MCF 10A (cell line): Measurements from ENCODE around the gene UBIAD1. TPM values are rescaled to one million over a fixed set of nuclear protein-coding genes. Genes with fewer than 3 reads are reported as not detected.
"Not testable (repeated sequence)": the region's sequence is repeated elsewhere in the genome, so short reads cannot be mapped to it uniquely, and the experiment has no call there.

ENCODE experiments used
- BruUV-seq: library from RNA; stranded (reverse); fragments of 400-500 nt; replicated peaks from 2 replicates; lab custom pipeline; 2021; lab: Mats Ljungman, UMichigan
- CTCF ChIA-PET: fragments of 300-600 bp; sonication (Branson Sonifier 250); formaldehyde crosslinking; extraction: SDS; loops from one replicate; lab custom pipeline; 2021; ENCODE audit warnings: antibody characterized with exemption, inconsistent platforms; lab: Yijun Ruan, JAX
- POLR2A ChIA-PET: fragments of 300-600, 350-650 bp; sonication (Branson Sonifier 250); formaldehyde crosslinking; extraction: SDS; loops from one replicate; lab custom pipeline; 2020; ENCODE audit warnings: antibody characterized with exemption, inconsistent platforms; lab: Yijun Ruan, JAX
- DNase-seq: peaks from one replicate; pipeline ENCODE4 v3.0.0-alpha.2; 2018; ENCODE audit not compliant: unreplicated experiment
- H3K27ac Mint-ChIP-seq: one replicate; pipeline ENCODE4 v1.8.0; 2022; ENCODE audit warnings: mild to moderate bottlenecking, low read depth, mixed read lengths; ENCODE audit not compliant: unreplicated experiment
- H3K27me3 Mint-ChIP-seq: one replicate; pipeline ENCODE4 v1.8.0; 2022; ENCODE audit warnings: mixed read lengths; ENCODE audit not compliant: insufficient read depth, unreplicated experiment
- H3K36me3 Mint-ChIP-seq: one replicate; pipeline ENCODE4 v1.8.0; 2022; ENCODE audit warnings: mild to moderate bottlenecking, moderate library complexity, mixed read lengths; ENCODE audit not compliant: insufficient read depth, unreplicated experiment
- H3K4me1 Mint-ChIP-seq: one replicate; pipeline ENCODE4 v1.8.0; 2022; ENCODE audit warnings: mixed read lengths; ENCODE audit not compliant: insufficient read depth, unreplicated experiment
- H3K4me3 Mint-ChIP-seq: one replicate; pipeline ENCODE4 v1.8.0; 2022; ENCODE audit warnings: mild to moderate bottlenecking, moderate library complexity, mixed read lengths; ENCODE audit not compliant: unreplicated experiment
- H3K9me3 Mint-ChIP-seq: one replicate; pipeline ENCODE4 v1.8.0; 2022; ENCODE audit warnings: mixed read lengths; ENCODE audit not compliant: unreplicated experiment
- intact Hi-C: fragments of 100-400 bp; cut with micrococcal nuclease; formaldehyde crosslinking; loops from 2 replicates; pipeline ENCODE4 v1.14.1; 2022
- total RNA-seq: library from RNA; stranded (reverse); gene quantifications from 2 replicates; pipeline ENCODE4 v1.2.3, GENCODE V29; 2022
- TF ChIP-seq, protein P1 (sequence below): fragments of 200-600 bp; IDR thresholded peaks from one replicate; pipeline ENCODE4 v1.8.0; 2022; ENCODE audit warnings: antibody characterized with exemption, mild to moderate bottlenecking; ENCODE audit not compliant: unreplicated experiment

UBIAD1 gene
- total RNA-seq, 1 experiment from 2014 or later, result 23.2 TPM

DNA sequence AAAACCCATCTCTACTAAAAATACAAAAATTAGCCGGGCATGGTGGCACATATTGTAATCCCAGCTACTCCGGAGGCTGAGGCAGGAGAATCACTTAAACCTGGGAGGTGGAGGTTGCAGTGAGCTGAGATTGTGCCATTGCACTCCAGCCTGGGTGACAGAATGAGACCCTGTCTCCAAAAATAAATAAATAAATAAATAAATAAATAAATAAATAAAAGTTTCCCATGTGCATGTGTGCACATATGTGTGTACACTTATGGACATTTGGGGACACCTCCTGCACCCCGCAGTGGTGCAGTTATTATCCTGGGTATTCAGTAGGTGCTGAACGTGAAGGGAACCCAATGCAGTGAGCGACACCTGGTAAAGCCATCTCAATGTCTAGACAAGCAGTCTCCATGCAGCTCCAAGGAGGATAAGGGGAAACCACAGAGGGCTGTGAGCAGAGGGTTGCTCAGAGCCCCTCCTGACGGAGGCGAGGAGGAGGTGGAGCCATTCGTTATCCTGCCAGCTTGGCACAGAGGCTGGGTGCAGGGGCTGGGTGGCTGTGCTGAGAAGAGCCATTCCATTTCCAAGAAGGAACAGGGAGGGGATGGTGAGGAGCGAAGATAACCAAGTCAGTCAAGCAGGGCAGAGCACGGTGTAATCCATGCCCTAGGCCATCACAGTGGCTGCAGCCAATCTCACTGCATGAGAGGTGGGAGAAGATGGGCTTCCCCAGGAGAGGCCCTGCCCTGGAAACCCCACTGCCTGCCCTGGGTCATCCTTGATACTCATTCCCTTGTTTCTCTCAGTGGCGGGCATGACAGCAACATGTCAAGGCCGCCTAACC, 25.6 kb downstream of the UBIAD1 start:
- BruUV-seq, result no TSS peak
- H3K36me3 Mint-ChIP-seq, result peaks cover 7% of the 10 kb centered on the region
- TF ChIP-seq, protein P1, sequence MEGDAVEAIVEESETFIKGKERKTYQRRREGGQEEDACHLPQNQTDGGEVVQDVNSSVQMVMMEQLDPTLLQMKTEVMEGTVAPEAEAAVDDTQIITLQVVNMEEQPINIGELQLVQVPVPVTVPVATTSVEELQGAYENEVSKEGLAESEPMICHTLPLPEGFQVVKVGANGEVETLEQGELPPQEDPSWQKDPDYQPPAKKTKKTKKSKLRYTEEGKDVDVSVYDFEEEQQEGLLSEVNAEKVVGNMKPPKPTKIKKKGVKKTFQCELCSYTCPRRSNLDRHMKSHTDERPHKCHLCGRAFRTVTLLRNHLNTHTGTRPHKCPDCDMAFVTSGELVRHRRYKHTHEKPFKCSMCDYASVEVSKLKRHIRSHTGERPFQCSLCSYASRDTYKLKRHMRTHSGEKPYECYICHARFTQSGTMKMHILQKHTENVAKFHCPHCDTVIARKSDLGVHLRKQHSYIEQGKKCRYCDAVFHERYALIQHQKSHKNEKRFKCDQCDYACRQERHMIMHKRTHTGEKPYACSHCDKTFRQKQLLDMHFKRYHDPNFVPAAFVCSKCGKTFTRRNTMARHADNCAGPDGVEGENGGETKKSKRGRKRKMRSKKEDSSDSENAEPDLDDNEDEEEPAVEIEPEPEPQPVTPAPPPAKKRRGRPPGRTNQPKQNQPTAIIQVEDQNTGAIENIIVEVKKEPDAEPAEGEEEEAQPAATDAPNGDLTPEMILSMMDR, result no peak
- no peaks in the 10 kb centered on the region for H3K4me1 Mint-ChIP-seq
- ChIA-PET POLR2A (no interaction called here), CTCF (interaction anchor here (0.7 kb wide), 1 partner anchor 16 kb away, joined by 4 read pairs; no protein-coding TSS in a partner anchor)
- DNase-seq, result no peak
- intact Hi-C loops, result no loop called here
- H3K27me3 Mint-ChIP-seq, result no peaks in the 10 kb centered on the region
- no peaks in the 10 kb centered on the region for H3K9me3 Mint-ChIP-seq
- no peak overlapping the region for H3K27ac Mint-ChIP-seq
- H3K4me3 Mint-ChIP-seq, result no peak overlapping the region

DNA sequence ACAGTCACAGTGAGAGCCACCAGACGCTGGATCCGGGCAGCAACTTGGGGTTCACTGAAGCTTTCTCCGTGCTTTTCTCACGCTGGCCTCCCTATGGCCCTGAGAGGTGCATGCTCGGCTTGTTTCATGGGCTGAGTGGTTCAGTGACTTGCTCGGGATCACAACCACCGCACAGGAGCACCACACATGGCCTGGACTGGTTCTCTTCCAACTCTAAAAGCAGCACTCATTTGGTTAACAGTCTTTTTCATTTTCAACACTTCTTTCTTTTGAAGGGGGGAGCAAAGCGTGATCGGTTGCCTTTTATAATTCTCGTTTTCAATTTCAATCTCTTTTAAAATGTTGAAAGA, 26.2 kb downstream of the UBIAD1 start:
- Mint-ChIP-seq H3K36me3 (peaks cover 7% of the 10 kb centered on the region), H3K27me3 (no peaks in the 10 kb centered on the region), H3K9me3 (no peaks in the 10 kb centered on the region), H3K4me3 (no peak overlapping the region), H3K4me1 (no peaks in the 10 kb centered on the region), H3K27ac (no peak overlapping the region)
- ChIA-PET CTCF (interaction anchor here (1.0 kb wide), 1 partner anchor 13 kb away, joined by 4 read pairs; no protein-coding TSS in a partner anchor), POLR2A (no interaction called here)
- TF ChIP-seq, protein P1, result no peak
- no peak for DNase-seq
- no TSS peak for BruUV-seq
- intact Hi-C loops, result no loop called here

DNA sequence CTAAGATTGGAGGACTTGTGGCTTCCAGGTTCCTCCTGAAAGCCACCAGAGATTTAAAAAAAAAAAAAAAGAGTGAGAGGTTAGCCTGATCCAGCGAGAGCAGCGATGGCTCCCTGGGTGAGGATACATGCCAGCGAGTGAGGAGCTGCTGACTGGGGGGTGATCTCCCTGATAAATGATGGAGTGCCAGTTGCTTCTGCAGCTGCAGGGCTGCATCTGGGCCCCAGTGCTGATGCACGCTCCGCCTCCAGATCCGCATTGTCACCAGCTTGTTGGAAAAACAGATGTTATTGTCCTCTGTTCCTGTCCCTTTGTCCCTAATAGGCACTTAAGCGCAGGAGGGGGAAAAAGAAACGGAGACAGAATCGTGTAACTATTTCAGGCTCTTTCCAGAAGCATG, 28.6 kb downstream of the UBIAD1 start:
- Mint-ChIP-seq H3K27ac (no peak overlapping the region), H3K4me1 (no peaks in the 10 kb centered on the region), H3K4me3 (no peak overlapping the region), H3K27me3 (no peaks in the 10 kb centered on the region), H3K9me3 (no peaks in the 10 kb centered on the region), H3K36me3 (no peaks in the 10 kb centered on the region)
- TF ChIP-seq, protein P1, result no peak
- ChIA-PET POLR2A (interaction anchor here (0.9 kb wide), 1 partner anchor 14 kb away, joined by 3 read pairs; no protein-coding TSS in a partner anchor), CTCF (no interaction called here)
- intact Hi-C loops, result no loop called here
- no peak for DNase-seq
- BruUV-seq, result no TSS peak

DNA sequence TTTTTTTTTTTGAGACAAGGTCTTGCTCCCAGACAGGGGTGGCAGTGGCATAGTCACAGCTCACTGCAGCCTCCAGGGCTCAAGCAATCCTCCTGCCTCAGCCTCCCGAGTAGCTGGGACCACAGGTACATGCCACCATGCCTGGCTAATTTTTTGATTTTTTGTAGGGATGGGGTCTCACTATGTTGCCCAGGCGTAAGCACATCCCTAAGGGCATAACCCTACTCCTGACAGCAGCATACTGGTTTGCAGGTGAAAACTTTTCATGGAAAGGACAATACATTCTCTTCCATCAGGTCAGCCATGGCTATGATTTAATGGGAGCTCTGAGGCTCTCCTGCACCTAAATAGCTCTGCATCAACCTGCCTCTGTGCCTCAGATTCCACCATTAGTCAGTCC, 29.4 kb downstream of the UBIAD1 start:
- no peak for DNase-seq
- POLR2A ChIA-PET, result no interaction called here
- TF ChIP-seq, protein P1, result no peak
- intact Hi-C loops, result no loop called here
- H3K36me3 Mint-ChIP-seq, result no peaks in the 10 kb centered on the region
- BruUV-seq, result no TSS peak
- H3K4me3 Mint-ChIP-seq, result no peak overlapping the region
- CTCF ChIA-PET, result interaction anchor here (0.6 kb wide), 1 partner anchor 65 kb away, joined by 3 read pairs; no protein-coding TSS in a partner anchor
- no peaks in the 10 kb centered on the region for H3K9me3 Mint-ChIP-seq
- H3K27ac Mint-ChIP-seq, result no peak overlapping the region
- H3K27me3 Mint-ChIP-seq, result no peaks in the 10 kb centered on the region
- H3K4me1 Mint-ChIP-seq, result no peaks in the 10 kb centered on the region

DNA sequence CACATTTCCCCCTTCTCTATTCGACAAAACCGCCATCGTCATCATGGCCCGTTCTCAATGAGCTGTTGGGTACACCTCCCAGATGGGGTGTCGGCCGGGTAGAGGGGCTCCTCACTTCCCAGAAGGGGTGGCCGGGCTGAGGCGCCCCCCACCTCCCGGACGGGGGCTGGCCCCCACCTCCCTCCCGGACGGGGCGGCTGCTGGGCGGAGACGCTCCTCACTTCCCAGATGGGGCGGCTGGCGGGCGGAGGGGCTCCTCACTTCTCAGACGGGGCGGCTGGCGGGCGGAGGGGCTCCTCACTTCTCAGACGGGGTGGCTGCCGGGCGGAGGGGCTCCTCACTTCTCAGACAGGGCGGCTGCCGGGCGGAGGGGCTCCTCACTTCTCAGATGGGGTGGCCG, 32.5 kb downstream of the UBIAD1 start:
- H3K4me1 Mint-ChIP-seq, intact Hi-C loops, POLR2A ChIA-PET, BruUV-seq, H3K9me3 Mint-ChIP-seq, H3K4me3 Mint-ChIP-seq, DNase-seq, H3K36me3 Mint-ChIP-seq, CTCF ChIA-PET, H3K27ac Mint-ChIP-seq: not testable (repeated sequence)
- H3K27me3 Mint-ChIP-seq, result peaks cover 11% of the 10 kb centered on the region
